IMR-90 (cell line): ENCODE measurements around the gene WDR1. TPM values are rescaled to one million over a fixed set of nuclear protein-coding genes. Genes with fewer than 3 reads are reported as not detected.
A peak's percentile ranks its signal among the peaks of the same experiment; 100 is the strongest.

Source experiments
- BHLHE40 ChIP-seq: fragments of 150-350 bp; IDR thresholded peaks from 2 replicates; pipeline ENCODE4 v1.6.1; 2016; ENCODE audit warnings: mild to moderate bottlenecking, low read depth, low read length
- RCOR1 ChIP-seq: IDR thresholded peaks from 2 replicates; pipeline ENCODE4 v1.6.1; 2012; ENCODE audit warnings: mild to moderate bottlenecking, low read length, improper control_type of control experiment; ENCODE audit not compliant: insufficient replicate concordance
- RFX5 ChIP-seq: IDR thresholded peaks from 2 replicates; pipeline ENCODE4 v1.8.0; 2012; ENCODE audit warnings: low read depth, mild to moderate bottlenecking, low read length, moderate library complexity
- SMC3 ChIP-seq: fragments of 150-350 bp; IDR thresholded peaks from 2 replicates; pipeline ENCODE4 v1.6.1; 2016; ENCODE audit warnings: low read depth, mild to moderate bottlenecking, antibody characterized with exemption, low read length, moderate library complexity
- polyA plus RNA-seq, 3 experiments: library from polyadenylated mRNA; depleted of rRNA; stranded (reverse); fragments of >200 nt; gene quantifications; 2 replicates each; pipeline ENCODE4 v1.2.3, GENCODE V29; 2012; ENCODE audit warnings: low replicate concordance in 1 of 3
- total RNA-seq: library from RNA; depleted of rRNA; stranded (reverse); fragments of >200 nt; gene quantifications from 2 replicates; pipeline ENCODE4 v1.2.3, GENCODE V29; 2012
- TF ChIP-seq, protein P1 (sequence below): fragments of 150-350 bp; IDR thresholded peaks from 2 replicates; pipeline ENCODE4 v1.6.1; 2016; ENCODE audit warnings: low read depth, mild to moderate bottlenecking, low read length, moderate library complexity, borderline replicate concordance
- TF ChIP-seq, protein P2 (sequence below): conservative IDR thresholded peaks from 2 replicates; pipeline ENCODE4 v1.5.1; 2012; ENCODE audit warnings: mild to moderate bottlenecking, low read depth, low read length, improper control_type of control experiment

WDR1 gene
- total and polyA plus RNA-seq, 2 of the 4 experiments (the other 2 are of a cell fraction), result 725 to 992 TPM

DNA sequence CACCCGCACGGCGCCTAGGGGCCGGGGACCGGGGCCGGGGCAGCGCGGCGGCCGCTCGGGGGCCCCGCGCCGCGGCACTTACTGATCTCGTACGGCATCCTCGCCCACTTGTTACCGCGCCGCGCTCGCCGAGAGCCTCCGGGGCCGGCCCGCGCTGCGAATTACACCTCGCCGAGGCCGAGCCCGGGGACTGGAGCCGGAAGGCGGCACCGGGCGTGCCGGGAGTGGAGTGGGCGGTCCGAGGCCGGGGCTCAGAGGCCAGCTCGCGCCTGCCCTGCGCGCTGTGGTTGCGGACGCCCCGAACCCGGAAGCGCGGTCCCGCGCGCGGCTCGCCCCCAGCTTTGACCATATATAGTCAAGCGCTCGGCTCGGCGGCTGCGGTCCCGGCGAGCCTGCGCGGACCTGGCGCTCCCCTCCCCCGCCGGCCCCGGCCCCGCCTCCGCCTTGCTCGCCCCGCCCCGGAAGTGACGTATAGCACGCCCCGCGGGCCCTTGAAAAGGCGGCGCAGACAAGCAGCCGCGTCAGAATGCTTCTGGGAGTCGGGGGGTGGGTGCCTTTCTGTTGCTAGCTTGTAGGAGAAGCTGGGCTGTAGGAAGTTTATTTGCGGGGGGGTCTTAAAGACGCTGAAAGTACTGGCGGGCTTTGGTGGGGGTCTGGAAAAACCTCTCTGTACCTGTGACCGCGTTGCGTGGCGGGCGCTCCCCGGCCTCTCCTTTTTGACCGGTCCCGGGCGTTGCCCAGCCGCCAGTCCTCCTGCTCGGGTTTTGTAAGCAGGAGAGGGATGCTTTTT, at the start of gene WDR1 (continued):
- TF ChIP-seq, protein P1, sequence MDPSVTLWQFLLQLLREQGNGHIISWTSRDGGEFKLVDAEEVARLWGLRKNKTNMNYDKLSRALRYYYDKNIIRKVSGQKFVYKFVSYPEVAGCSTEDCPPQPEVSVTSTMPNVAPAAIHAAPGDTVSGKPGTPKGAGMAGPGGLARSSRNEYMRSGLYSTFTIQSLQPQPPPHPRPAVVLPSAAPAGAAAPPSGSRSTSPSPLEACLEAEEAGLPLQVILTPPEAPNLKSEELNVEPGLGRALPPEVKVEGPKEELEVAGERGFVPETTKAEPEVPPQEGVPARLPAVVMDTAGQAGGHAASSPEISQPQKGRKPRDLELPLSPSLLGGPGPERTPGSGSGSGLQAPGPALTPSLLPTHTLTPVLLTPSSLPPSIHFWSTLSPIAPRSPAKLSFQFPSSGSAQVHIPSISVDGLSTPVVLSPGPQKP, result peak; percentile 87; the same call in 1 of the 2 replicates
- TF ChIP-seq BHLHE40 (peak; percentile 72), SMC3 (no peak), RFX5 (no peak), RCOR1 (no peak)
- TF ChIP-seq, protein P2, sequence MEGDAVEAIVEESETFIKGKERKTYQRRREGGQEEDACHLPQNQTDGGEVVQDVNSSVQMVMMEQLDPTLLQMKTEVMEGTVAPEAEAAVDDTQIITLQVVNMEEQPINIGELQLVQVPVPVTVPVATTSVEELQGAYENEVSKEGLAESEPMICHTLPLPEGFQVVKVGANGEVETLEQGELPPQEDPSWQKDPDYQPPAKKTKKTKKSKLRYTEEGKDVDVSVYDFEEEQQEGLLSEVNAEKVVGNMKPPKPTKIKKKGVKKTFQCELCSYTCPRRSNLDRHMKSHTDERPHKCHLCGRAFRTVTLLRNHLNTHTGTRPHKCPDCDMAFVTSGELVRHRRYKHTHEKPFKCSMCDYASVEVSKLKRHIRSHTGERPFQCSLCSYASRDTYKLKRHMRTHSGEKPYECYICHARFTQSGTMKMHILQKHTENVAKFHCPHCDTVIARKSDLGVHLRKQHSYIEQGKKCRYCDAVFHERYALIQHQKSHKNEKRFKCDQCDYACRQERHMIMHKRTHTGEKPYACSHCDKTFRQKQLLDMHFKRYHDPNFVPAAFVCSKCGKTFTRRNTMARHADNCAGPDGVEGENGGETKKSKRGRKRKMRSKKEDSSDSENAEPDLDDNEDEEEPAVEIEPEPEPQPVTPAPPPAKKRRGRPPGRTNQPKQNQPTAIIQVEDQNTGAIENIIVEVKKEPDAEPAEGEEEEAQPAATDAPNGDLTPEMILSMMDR, result no peak
